MCF 10A (cell line): ENCODE results near the gene SIRT7. TPM values are rescaled to one million over a fixed set of nuclear protein-coding genes. Genes with fewer than 3 reads are reported as not detected.
A peak's percentile ranks its signal among the peaks of the same experiment; 100 is the strongest.

Experiments
- BruUV-seq: library from RNA; stranded (reverse); fragments of 400-500 nt; replicated peaks from 2 replicates; lab custom pipeline; 2021; lab: Mats Ljungman, UMichigan
- CTCF ChIA-PET: fragments of 300-600 bp; sonication (Branson Sonifier 250); formaldehyde crosslinking; extraction: SDS; loops from one replicate; lab custom pipeline; 2021; ENCODE audit warnings: antibody characterized with exemption, inconsistent platforms; lab: Yijun Ruan, JAX
- POLR2A ChIA-PET: fragments of 300-600, 350-650 bp; sonication (Branson Sonifier 250); formaldehyde crosslinking; extraction: SDS; loops from one replicate; lab custom pipeline; 2020; ENCODE audit warnings: antibody characterized with exemption, inconsistent platforms; lab: Yijun Ruan, JAX
- DNase-seq: peaks from one replicate; pipeline ENCODE4 v3.0.0-alpha.2; 2018; ENCODE audit not compliant: unreplicated experiment
- H3K27ac Mint-ChIP-seq: one replicate; pipeline ENCODE4 v1.8.0; 2022; ENCODE audit warnings: mild to moderate bottlenecking, low read depth, mixed read lengths; ENCODE audit not compliant: unreplicated experiment
- H3K27me3 Mint-ChIP-seq: one replicate; pipeline ENCODE4 v1.8.0; 2022; ENCODE audit warnings: mixed read lengths; ENCODE audit not compliant: insufficient read depth, unreplicated experiment
- H3K36me3 Mint-ChIP-seq: one replicate; pipeline ENCODE4 v1.8.0; 2022; ENCODE audit warnings: mild to moderate bottlenecking, moderate library complexity, mixed read lengths; ENCODE audit not compliant: insufficient read depth, unreplicated experiment
- H3K4me1 Mint-ChIP-seq: one replicate; pipeline ENCODE4 v1.8.0; 2022; ENCODE audit warnings: mixed read lengths; ENCODE audit not compliant: insufficient read depth, unreplicated experiment
- H3K4me3 Mint-ChIP-seq: one replicate; pipeline ENCODE4 v1.8.0; 2022; ENCODE audit warnings: mild to moderate bottlenecking, moderate library complexity, mixed read lengths; ENCODE audit not compliant: unreplicated experiment
- H3K9me3 Mint-ChIP-seq: one replicate; pipeline ENCODE4 v1.8.0; 2022; ENCODE audit warnings: mixed read lengths; ENCODE audit not compliant: unreplicated experiment
- CTCF ChIP-seq: fragments of 200-600 bp; IDR thresholded peaks from one replicate; pipeline ENCODE4 v1.8.0; 2022; ENCODE audit warnings: antibody characterized with exemption, mild to moderate bottlenecking; ENCODE audit not compliant: unreplicated experiment
- intact Hi-C: fragments of 100-400 bp; cut with micrococcal nuclease; formaldehyde crosslinking; loops from 2 replicates; pipeline ENCODE4 v1.14.1; 2022
- total RNA-seq: library from RNA; stranded (reverse); gene quantifications from 2 replicates; pipeline ENCODE4 v1.2.3, GENCODE V29; 2022

The SIRT7 gene
- total RNA-seq, 1 experiment from 2014 or later: 36.6 TPM

DNA sequence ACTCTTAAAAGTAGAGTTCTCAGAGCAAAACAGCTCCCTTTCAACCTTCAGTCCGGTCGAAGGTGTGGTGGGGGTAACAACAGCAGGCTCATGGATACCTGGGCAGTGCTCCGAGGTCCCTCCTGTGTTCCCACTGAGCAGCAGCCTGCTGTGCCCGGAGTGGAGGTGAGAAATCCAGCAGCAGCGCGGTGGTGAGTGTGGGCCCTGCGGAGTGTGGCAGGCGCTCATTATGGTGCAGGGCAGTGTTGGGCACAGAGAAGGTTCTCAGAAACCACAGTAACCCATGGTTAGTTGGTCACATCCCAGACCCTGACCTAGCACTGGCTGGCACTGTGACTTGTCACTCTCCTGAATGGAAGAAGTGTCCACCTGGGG is 52.6 kb downstream of the SIRT7 start:
- CTCF ChIA-PET: interaction anchor here (0.7 kb wide), 1 partner anchor 132 kb away, joined by 3 read pairs; no protein-coding TSS in a partner anchor
- no peaks in the 10 kb centered on the region for H3K27me3 Mint-ChIP-seq
- intact Hi-C loops: loop anchor here (10.0 kb wide), 1 partner anchor 49 kb away; the partner anchor contains the start of genes PCYT2 and SIRT7

DNA sequence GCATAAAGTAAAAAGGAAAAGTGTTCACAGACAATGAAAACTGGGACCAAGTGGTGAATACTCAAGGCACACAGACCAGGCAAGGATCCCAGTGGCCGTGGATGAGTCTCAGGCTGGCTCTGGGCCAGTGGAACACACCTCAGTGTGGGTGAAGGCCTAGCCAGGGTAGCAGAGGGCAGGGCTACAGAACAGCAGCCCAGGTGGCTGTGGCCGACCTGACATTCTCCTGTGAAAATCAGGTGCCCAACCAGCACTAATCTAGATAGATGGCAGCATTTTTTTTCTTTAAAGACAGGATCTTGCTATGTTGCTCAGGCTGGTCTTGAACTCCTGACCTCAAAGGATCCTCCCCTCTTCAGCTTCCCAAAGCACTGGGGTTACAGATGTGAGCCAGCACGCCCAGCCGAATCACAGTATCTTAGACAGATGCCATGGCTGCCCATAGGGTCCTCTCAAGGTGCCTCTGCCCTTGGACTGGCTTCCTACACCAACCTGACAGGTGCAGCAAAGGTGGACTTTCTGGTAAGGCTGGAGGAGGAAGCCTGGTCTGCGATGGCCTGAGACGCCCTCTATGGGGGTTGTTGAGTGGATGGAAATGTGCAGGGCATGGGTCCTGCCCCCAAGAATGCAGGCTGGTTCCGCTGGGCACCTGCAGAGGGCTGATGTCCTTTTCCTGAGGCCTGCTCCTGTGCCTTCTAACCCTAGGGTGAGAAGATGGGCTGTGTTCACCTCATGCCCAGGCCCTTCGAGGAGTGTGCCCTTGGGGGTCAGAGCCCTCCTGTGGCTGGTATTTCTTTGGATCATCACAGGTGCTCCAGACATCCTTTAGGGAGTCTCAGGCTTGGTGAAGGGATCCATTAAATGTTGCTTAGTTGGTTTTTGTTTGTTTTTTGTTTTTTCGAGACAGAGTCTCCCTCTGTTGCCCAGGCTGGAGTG is 53.9 kb downstream of the SIRT7 start:
- CTCF ChIA-PET: interaction anchor here (0.6 to 0.7 kb wide), 2 partner anchors 60 to 159 kb away, joined by 3 to 6 read pairs; no protein-coding TSS in a partner anchor
- no peak for DNase-seq
- TF ChIP-seq CTCF: peak; percentile 11
- POLR2A ChIA-PET: interaction anchor here (0.7 to 1.7 kb wide), 8 partner anchors 21 to 181 kb away, joined by 3 to 4 read pairs (median 3); partner anchors contain the start of genes ARL16, HGS and MCRIP1
- Mint-ChIP-seq H3K4me1 (peaks cover 30% of the 10 kb centered on the region), H3K9me3 (no peaks in the 10 kb centered on the region), H3K36me3 (peaks cover 82% of the 10 kb centered on the region), H3K27ac (peak overlapping the region; percentile 63), H3K4me3 (peak overlapping the region; percentile 89), H3K27me3 (no peaks in the 10 kb centered on the region)
- intact Hi-C loops: loop anchor here (10.0 kb wide), 1 partner anchor 51 kb away; the partner anchor contains the start of genes PCYT2 and SIRT7
- no TSS peak for BruUV-seq

More for the DNA sequence above, 52.6 kb downstream of the SIRT7 start:
- peaks cover 85% of the 10 kb centered on the region for H3K36me3 Mint-ChIP-seq
- no peak for TF ChIP-seq CTCF
- no peaks in the 10 kb centered on the region for H3K9me3 Mint-ChIP-seq
- H3K27ac Mint-ChIP-seq: no peak overlapping the region
- no TSS peak for BruUV-seq
- no peak overlapping the region for H3K4me3 Mint-ChIP-seq
- POLR2A ChIA-PET: interaction anchor here (0.6 to 1.3 kb wide), 5 partner anchors 10 to 376 kb away, joined by 3 to 4 read pairs (median 4); partner anchors contain the start of gene MCRIP1
- H3K4me1 Mint-ChIP-seq: peaks cover 31% of the 10 kb centered on the region
- DNase-seq: no peak

DNA sequence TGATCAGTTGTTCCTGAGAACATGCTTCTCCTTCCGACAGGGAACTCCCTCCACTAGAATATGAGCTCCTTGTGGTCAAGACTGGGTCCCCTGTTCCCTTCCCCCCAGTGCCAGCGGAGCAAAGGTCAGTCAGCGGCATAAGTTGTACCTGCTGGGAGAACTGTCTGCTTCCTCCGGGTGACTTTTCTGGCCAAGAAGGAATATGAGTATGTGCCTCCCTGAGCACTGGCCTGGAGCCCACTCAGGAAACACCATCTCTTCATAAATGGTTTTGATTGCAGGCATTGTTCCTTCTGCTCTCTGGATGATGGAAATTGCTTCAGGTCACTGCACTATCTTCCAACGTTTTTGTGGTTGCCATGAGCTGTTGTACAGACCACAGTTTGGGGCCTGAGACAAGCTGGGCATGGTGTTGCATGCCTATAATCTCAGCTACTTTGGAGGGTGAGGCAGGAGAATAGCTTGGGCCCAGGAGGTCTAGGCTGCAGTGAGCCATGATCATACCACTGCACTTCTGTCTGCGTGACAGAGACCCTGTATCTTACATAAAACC is 54.8 kb downstream of the SIRT7 start:
- no peak for TF ChIP-seq CTCF
- DNase-seq: no peak
- H3K4me1 Mint-ChIP-seq: peaks cover 23% of the 10 kb centered on the region
- H3K27me3 Mint-ChIP-seq: no peaks in the 10 kb centered on the region
- H3K27ac Mint-ChIP-seq: peak overlapping the region; percentile 63
- BruUV-seq: no TSS peak
- H3K4me3 Mint-ChIP-seq: peak overlapping the region; percentile 89
- intact Hi-C loops: loop anchor here (10.0 kb wide), 1 partner anchor 52 kb away; the partner anchor contains the start of genes PCYT2 and SIRT7
- ChIA-PET POLR2A (interaction anchor here (0.7 to 1.7 kb wide), 8 partner anchors 22 to 188 kb away, joined by 3 to 5 read pairs (median 3); partner anchors contain the start of genes ARL16, HGS and MCRIP1), CTCF (interaction anchor here (0.7 kb wide), 1 partner anchor 31 kb away, joined by 5 read pairs; no protein-coding TSS in a partner anchor)
- H3K9me3 Mint-ChIP-seq: no peaks in the 10 kb centered on the region
- H3K36me3 Mint-ChIP-seq: peaks cover 82% of the 10 kb centered on the region

Other genes starting within 250 kb of the SIRT7 start
- 34.8 and 38.6 TPM in 2 replicates for gene ARL16, start 234.4 kb downstream of the SIRT7 start, total RNA-seq
- 160 and 178 TPM in 2 replicates for gene HGS, start 234.2 kb downstream of the SIRT7 start, total RNA-seq
- gene MRPL12, start 214.8 kb downstream of the SIRT7 start, total RNA-seq: 82.6 and 143 TPM in 2 replicates
- gene SLC25A10, start 205.9 kb downstream of the SIRT7 start, total RNA-seq: 5.1 and 9.5 TPM in 2 replicates
- not detected in 2 replicates for gene GCGR, start 114.0 kb downstream of the SIRT7 start, total RNA-seq
- 35.6 and 39.2 TPM in 2 replicates for gene MCRIP1, start 84.9 kb downstream of the SIRT7 start, total RNA-seq
- 0.29 TPM in 1 of 2 replicates, not detected in the other for gene PPP1R27, start 83.1 kb downstream of the SIRT7 start, total RNA-seq
- 894 and 1,111 TPM in 2 replicates for gene P4HB, start 57.6 kb downstream of the SIRT7 start, total RNA-seq
- 271 and 324 TPM in 2 replicates for gene ARHGDIA, start 46.8 kb downstream of the SIRT7 start, total RNA-seq
- gene ALYREF, start 26.6 kb downstream of the SIRT7 start, total RNA-seq: 114 and 115 TPM in 2 replicates
- 144 and 151 TPM in 2 replicates for gene ANAPC11, start 26.5 kb downstream of the SIRT7 start, total RNA-seq
- gene NPB, start 15.9 kb downstream of the SIRT7 start, total RNA-seq: 0.28 TPM in 1 of 2 replicates, not detected in the other
- 26.5 and 26.8 TPM in 2 replicates for gene PCYT2, start 6.8 kb downstream of the SIRT7 start, total RNA-seq
- gene MAFG, start 9.6 kb upstream of the SIRT7 start, total RNA-seq: 38.1 and 48.9 TPM in 2 replicates
- 151 and 154 TPM in 2 replicates for gene PYCR1, start 19.1 kb upstream of the SIRT7 start, total RNA-seq
- gene MYADML2, start 29.1 kb upstream of the SIRT7 start, total RNA-seq: not detected in 2 replicates
- gene NOTUM, start 43.0 kb upstream of the SIRT7 start, total RNA-seq: not detected in 2 replicates
- gene ASPSCR1, start 59.5 kb upstream of the SIRT7 start, total RNA-seq: 24.9 and 29.7 TPM in 2 replicates
- gene CENPX, start 104.7 kb upstream of the SIRT7 start, total RNA-seq: 27.6 and 35.6 TPM in 2 replicates
- gene LRRC45, start 105.1 kb upstream of the SIRT7 start, total RNA-seq: 2.6 and 3.4 TPM in 2 replicates
- 7.1 and 9.7 TPM in 2 replicates for gene RAC3, start 113.5 kb upstream of the SIRT7 start, total RNA-seq
- gene DCXR, start 119.5 kb upstream of the SIRT7 start, total RNA-seq: 77.9 and 111 TPM in 2 replicates
- 37.9 and 38.0 TPM in 2 replicates for gene RFNG, start 133.6 kb upstream of the SIRT7 start, total RNA-seq
- 96.6 and 100 TPM in 2 replicates for gene GPS1, start 133.7 kb upstream of the SIRT7 start, total RNA-seq
- 116 and 123 TPM in 2 replicates for gene DUS1L, start 147.6 kb upstream of the SIRT7 start, total RNA-seq
- gene FASN, start 180.1 kb upstream of the SIRT7 start, total RNA-seq: 114 and 120 TPM in 2 replicates